Neural progenitor cell (in vitro differentiated cells): ENCODE results near the gene DNAH10. TPM values are rescaled to one million over a fixed set of nuclear protein-coding genes. Genes with fewer than 3 reads are reported as not detected.

Experiments
- DNase-seq: peaks from one replicate; pipeline ENCODE4 v3.0.0-alpha.2; 2016; ENCODE audit warnings: low spot score
- H2AFZ ChIP-seq: fragments of 200-600 bp; sonication (generic); replicated peaks from 2 replicates; pipeline ENCODE4 v1.6.1; 2016; ENCODE audit warnings: antibody characterized with exemption
- H3F3A ChIP-seq: fragments of 200-600 bp; sonication (generic); 2 replicates; pipeline ENCODE4 v1.6.1; 2016; ENCODE audit warnings: antibody characterized with exemption, low read depth
- H3K27ac ChIP-seq: fragments of 200-600 bp; sonication (generic); 2 replicates; pipeline ENCODE4 v1.5.1; 2016; ENCODE audit warnings: mild to moderate bottlenecking
- H3K27me3 ChIP-seq: fragments of 200-600 bp; sonication (generic); 2 replicates; pipeline ENCODE4 v1.6.1; 2016; ENCODE audit warnings: mild to moderate bottlenecking, moderate library complexity
- H3K36me3 ChIP-seq: fragments of 200-600 bp; sonication (generic); 2 replicates; pipeline ENCODE4 v1.5.1; 2016
- H3K4me1 ChIP-seq: fragments of 200-600 bp; sonication (generic); 2 replicates; pipeline ENCODE4 v1.6.1; 2016; ENCODE audit warnings: mixed run types
- H3K4me2 ChIP-seq: fragments of 200-600 bp; sonication (generic); 2 replicates; pipeline ENCODE4 v1.6.1; 2016
- H3K4me3 ChIP-seq: fragments of 200-600 bp; sonication (generic); 2 replicates; pipeline ENCODE4 v1.5.1; 2016
- H3K79me2 ChIP-seq: fragments of 200-600 bp; sonication (generic); 2 replicates; pipeline ENCODE4 v1.6.1; 2016; ENCODE audit warnings: low read depth
- H3K9ac ChIP-seq: fragments of 200-600 bp; sonication (generic); 2 replicates; pipeline ENCODE4 v1.6.1; 2016
- H3K9me3 ChIP-seq: fragments of 200-600 bp; sonication (generic); 2 replicates; pipeline ENCODE4 v1.5.1; 2016; ENCODE audit warnings: low read depth
- H4K20me1 ChIP-seq: fragments of 200-600 bp; sonication (generic); 2 replicates; pipeline ENCODE4 v1.6.1; 2016; ENCODE audit warnings: low read depth
- H3K27ac Mint-ChIP-seq: 3 replicates; pipeline ENCODE4 v1.8.0; 2021; ENCODE audit warnings: mixed read lengths
- H3K27me3 Mint-ChIP-seq: 2 replicates; pipeline ENCODE4 v1.8.0; 2022; ENCODE audit warnings: low read depth, mild to moderate bottlenecking, inconsistent platforms, moderate library complexity, mixed read lengths; ENCODE audit not compliant: insufficient read depth
- H3K36me3 Mint-ChIP-seq: 3 replicates; pipeline ENCODE4 v1.8.0; 2021; ENCODE audit warnings: mixed read lengths
- H3K4me1 Mint-ChIP-seq: 3 replicates; pipeline ENCODE4 v1.8.0; 2021; ENCODE audit warnings: mixed read lengths
- H3K4me3 Mint-ChIP-seq: 3 replicates; pipeline ENCODE4 v1.8.0; 2021; ENCODE audit warnings: mild to moderate bottlenecking, moderate library complexity, mixed read lengths
- H3K9me3 Mint-ChIP-seq: 3 replicates; pipeline ENCODE4 v1.8.0; 2020; ENCODE audit warnings: mixed read lengths
- CTCF ChIP-seq: fragments of 200-600 bp; sonication (generic); IDR thresholded peaks from 2 replicates; pipeline ENCODE4 v1.5.1; 2017; ENCODE audit warnings: antibody characterized with exemption, mild to moderate bottlenecking
- EZH2 ChIP-seq: fragments of 200-600 bp; sonication (generic); IDR thresholded peaks from 2 replicates; pipeline ENCODE4 v1.6.1; 2017; ENCODE audit warnings: antibody characterized with exemption, mild to moderate bottlenecking, moderate library complexity
- EZH2phosphoT487 ChIP-seq: fragments of 200-600 bp; sonication (generic); IDR thresholded peaks from 2 replicates; pipeline ENCODE4 v1.6.1; 2017; ENCODE audit warnings: antibody characterized with exemption
- total RNA-seq: library from RNA; depleted of rRNA; stranded (reverse); fragments of >200 nt; gene quantifications from 2 replicates; pipeline ENCODE4 v1.2.3, GENCODE V29; 2015; ENCODE audit warnings: low replicate concordance

Gene DNAH10
- total RNA-seq, 1 donor from 2014 or later = 0.26 TPM

- no peaks in the 10 kb centered on the region for H3K79me2 ChIP-seq
- no peaks in the 10 kb centered on the region for H3K36me3 Mint-ChIP-seq
- peaks cover 4% of the 10 kb centered on the region for H3K4me1 Mint-ChIP-seq
- H3K27me3 Mint-ChIP-seq = peaks cover 2% of the 10 kb centered on the region
- H3K9me3 ChIP-seq = no peaks in the 10 kb centered on the region
- no peak overlapping the region for H3K27ac ChIP-seq
- no peaks in the 10 kb centered on the region for H3K9me3 Mint-ChIP-seq
- no peak overlapping the region for H2AFZ ChIP-seq
- no peak overlapping the region for H3K4me2 ChIP-seq
- H3K4me3 ChIP-seq = no peak overlapping the region
- no peaks in the 10 kb centered on the region for H3F3A ChIP-seq
- no peaks in the 10 kb centered on the region for H3K4me1 ChIP-seq
- no peak overlapping the region for H3K9ac ChIP-seq
- H3K27me3 ChIP-seq = peaks cover 74% of the 10 kb centered on the region
- no peaks in the 10 kb centered on the region for H3K36me3 ChIP-seq
- H4K20me1 ChIP-seq = no peaks in the 10 kb centered on the region
- no peak for DNase-seq
- no peak overlapping the region for H3K4me3 Mint-ChIP-seq
- no peak for TF ChIP-seq CTCF
- TF ChIP-seq EZH2phosphoT487 = no peak
- H3K27ac Mint-ChIP-seq = no peak overlapping the region
Measured at GRCh38 chr12:123867141-123867540, 105.0 kb downstream of the DNAH10 start.

GRCh38 chr12:123868791-123869190, 106.7 kb downstream of the DNAH10 start:
- no peaks in the 10 kb centered on the region for H3K4me1 ChIP-seq
- Mint-ChIP-seq H3K36me3 (no peaks in the 10 kb centered on the region), H3K27me3 (peaks cover 2% of the 10 kb centered on the region), H3K27ac (no peak overlapping the region), H3K4me1 (peaks cover 4% of the 10 kb centered on the region), H3K9me3 (no peaks in the 10 kb centered on the region), H3K4me3 (no peak overlapping the region)
- H3K27ac ChIP-seq = no peak overlapping the region
- no peak overlapping the region for H3K9ac ChIP-seq
- no peak overlapping the region for H3K4me3 ChIP-seq
- no peak overlapping the region for H3K4me2 ChIP-seq
- no peak for TF ChIP-seq EZH2
- TF ChIP-seq CTCF = no peak
- TF ChIP-seq EZH2phosphoT487 = no peak
- H3F3A ChIP-seq = no peaks in the 10 kb centered on the region
- H3K36me3 ChIP-seq = no peaks in the 10 kb centered on the region
- no peaks in the 10 kb centered on the region for H3K79me2 ChIP-seq
- H2AFZ ChIP-seq = no peak overlapping the region
- H3K9me3 ChIP-seq = no peaks in the 10 kb centered on the region
- no peaks in the 10 kb centered on the region for H4K20me1 ChIP-seq
- DNase-seq = no peak
- H3K27me3 ChIP-seq = peaks cover 85% of the 10 kb centered on the region

- Histone ChIP-seq H3K36me3 (no peaks in the 10 kb centered on the region), H3K4me2 (no peak overlapping the region), H2AFZ (no peak overlapping the region), H3F3A (no peaks in the 10 kb centered on the region), H3K9me3 (no peaks in the 10 kb centered on the region), H3K27me3 (peaks cover 81% of the 10 kb centered on the region), H3K9ac (no peak overlapping the region), H4K20me1 (no peaks in the 10 kb centered on the region), H3K79me2 (no peaks in the 10 kb centered on the region), H3K4me1 (no peaks in the 10 kb centered on the region), H3K27ac (no peak overlapping the region), H3K4me3 (no peak overlapping the region)
- TF ChIP-seq EZH2 (no peak), EZH2phosphoT487 (no peak), CTCF (no peak)
- peaks cover 2% of the 10 kb centered on the region for H3K9me3 Mint-ChIP-seq
- no peak overlapping the region for H3K27ac Mint-ChIP-seq
- H3K27me3 Mint-ChIP-seq = no peaks in the 10 kb centered on the region
- H3K4me1 Mint-ChIP-seq = no peaks in the 10 kb centered on the region
- no peak overlapping the region for H3K4me3 Mint-ChIP-seq
- DNase-seq = no peak
- no peaks in the 10 kb centered on the region for H3K36me3 Mint-ChIP-seq
Measured at GRCh38 chr12:123873793-123874192, 111.7 kb downstream of the DNAH10 start.
